ENCODE results near the gene COX6B2. TPM values are rescaled to one million over a fixed set of nuclear protein-coding genes. Genes with fewer than 3 reads are reported as not detected.

Gene COX6B2
- total and polyA plus RNA-seq, 2 of the 8 experiments (the other 6 are each of a cell fraction or from before 2014, with no cell fraction given) = 4.9 to 6.4 TPM

GRCh38 chr19:55316646-55317045 is 37.9 kb downstream of the COX6B2 start (continued):
- TF ChIP-seq CTCF (IDR thresholded peaks at IDR 0.05; ENCODE audit: control extremely low read depth in 1 of 3, insufficient read depth in 1 of 3, low read depth in 1 of 3, low read length in 3 of 3) = peak in 1 of 3 experiments; percentile 4; a peak in 1 of 4 replicates
- no peak for TF ChIP-seq KDM5A (IDR thresholded peaks at IDR 0.05; ENCODE audit: low read length)
- TF ChIP-seq CBX8 (IDR thresholded peaks at IDR 0.05; ENCODE audit: borderline replicate concordance, low read depth, low read length) = no peak
- no peak for TF ChIP-seq EP300 (IDR thresholded peaks at IDR 0.05; ENCODE audit: borderline replicate concordance in 1 of 2, low read depth in 2 of 2, low read length in 2 of 2)

Data from H1 (cell line).